CD4-positive, alpha-beta T cell treated with Interleukin-21 for 1 hour (primary cell): ENCODE data around the gene EIF2S2.

Source experiments
- DNase-seq: peaks from one replicate; pipeline ENCODE4 v3.0.0-alpha.2; 2020

The EIF2S2 gene

DNA sequence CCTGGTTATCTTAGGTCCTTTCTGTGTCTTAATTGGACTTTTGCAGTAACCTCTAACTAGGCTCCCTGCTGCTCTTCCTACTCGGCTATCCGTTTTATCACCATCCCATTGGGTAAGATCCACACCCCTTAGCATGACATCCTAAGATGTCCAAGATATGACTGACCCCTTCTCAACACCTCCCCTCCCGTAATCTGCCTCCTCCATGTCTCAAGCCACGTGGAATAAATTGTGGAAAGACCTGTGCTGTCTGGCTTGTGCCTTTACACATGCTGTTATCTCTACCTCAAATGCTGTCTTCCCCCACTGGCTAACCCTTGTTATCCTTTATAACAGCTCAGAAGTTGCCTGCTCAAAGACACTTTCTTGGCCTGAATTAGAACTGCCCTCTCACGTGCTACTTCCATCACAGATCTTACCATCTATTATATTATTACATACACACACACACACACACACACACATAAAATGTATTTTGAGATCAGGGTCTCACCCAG lies 26.5 kb downstream of the EIF2S2 start:
- no peak for DNase-seq

DNA sequence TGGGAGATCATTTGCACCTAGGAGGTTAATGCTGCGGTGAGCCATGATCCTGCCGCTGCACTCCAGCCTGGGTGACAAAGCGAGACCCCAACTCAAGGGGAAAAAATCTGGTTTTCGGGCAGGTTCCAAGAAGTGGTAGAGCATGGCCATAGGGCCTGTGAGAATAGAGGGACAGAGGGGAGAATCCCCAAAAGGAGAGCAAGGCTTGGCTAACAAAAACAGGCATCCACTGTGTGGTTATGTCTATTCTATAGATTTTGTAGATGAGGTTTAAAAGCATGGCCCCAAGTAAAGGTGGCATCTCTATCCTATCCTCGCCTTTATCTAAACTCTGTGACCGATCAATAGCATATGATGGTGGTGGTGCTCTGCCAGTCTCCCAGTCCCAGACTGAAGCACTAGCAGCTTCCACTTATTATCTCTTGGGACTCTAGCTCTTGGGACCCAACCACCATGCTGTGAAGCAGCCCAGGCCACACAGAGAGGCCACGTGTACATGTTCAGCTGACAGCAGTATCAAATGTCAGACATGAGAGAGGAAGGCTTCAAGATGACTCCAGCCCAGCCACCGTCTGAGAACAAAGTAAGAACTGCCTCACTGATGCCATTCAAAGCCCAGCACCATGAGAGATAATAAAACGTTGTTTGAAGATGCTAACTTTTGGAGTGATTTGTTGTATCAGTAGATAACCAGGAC lies 27.7 kb downstream of the EIF2S2 start:
- DNase-seq = no peak

DNA sequence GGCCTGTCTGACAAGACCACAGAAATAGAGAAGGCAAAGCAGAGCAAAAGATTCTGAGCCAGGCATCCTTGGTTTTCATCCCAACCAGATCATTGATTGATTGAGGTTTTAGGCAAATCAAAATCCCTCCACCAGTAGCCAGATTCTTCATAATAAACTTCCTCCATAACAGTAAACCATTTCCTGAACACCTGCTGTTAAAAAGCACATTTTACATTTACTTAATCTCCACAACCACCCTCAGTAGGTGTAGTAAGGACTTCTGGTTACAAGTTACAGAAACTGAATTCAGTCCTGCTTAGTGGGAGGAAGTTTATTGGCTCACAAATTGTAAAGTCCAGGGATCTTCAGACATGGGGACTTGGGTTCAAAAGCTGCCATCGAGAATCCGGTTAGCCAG lies 28.3 kb downstream of the EIF2S2 start:
- no peak for DNase-seq

DNA sequence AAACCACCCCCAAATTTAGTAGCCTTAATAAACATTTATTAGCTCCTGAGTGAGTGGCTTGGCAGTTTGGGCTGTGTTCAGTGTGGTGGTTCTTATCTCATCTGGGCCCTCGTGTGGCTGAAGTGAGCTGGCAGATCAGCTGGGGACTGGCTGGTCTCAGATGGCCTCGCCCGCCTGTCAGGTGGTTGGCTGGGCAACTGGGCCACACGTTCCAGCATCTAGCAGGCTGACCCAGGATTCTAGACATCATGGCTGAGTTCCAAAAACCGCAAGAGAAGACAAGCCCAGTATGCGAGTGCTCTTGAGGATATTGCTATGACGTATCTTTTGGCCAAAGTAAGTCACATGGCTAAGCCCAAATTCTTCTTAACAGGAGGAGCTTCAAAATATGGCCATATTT lies 28.9 kb downstream of the EIF2S2 start:
- no peak for DNase-seq

DNA sequence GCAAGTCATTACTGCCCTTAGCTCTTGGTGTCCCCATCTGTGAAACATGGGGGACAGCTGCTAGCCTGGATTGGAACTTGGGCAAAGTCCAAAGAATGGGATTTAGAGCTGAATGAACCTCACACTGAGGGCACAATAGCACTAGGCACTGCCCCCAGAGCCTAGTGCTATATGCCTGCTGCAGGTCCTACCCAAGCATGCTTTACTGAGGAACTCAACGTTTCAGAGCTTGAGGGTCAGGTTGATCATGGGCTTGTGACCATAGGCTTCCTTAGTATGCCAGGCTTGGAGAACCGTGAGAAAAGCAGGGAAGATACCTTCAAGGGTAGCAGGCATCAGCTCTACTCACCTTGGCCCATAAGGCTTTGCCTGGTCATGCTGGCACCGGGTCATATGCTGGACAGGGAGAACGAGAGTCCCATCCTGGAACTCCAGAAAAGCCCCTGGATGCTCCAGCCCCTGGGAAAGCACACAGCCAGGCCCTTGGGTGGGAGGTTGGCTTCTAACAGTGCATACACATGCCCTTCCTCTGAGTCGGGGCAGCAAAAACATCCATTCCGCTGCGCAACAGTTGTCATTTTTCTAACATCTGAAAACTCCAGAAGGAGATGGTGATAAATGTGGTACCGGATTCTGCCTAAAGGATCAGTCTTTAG lies 29.7 kb downstream of the EIF2S2 start:
- no peak for DNase-seq

DNA sequence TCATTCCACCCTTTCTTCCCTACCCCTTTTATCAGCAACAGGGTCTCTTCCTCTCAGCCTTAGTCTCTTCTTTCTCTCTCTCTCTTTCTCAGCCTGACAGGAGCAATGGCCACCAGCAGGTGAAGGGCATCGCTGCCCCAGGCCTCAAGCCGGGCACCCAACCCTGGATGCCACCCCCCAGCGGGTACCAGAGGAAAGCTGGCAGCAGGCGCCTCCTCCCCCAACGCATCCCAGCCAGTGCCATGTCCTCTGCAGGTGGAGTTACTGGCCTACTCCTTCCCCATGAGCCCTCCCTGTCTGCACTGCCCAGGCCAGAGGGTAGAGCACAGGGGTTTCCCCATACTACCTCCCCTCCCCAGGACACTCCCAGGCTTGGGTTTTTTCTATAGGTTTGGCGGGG lies 32.2 kb downstream of the EIF2S2 start:
- DNase-seq = no peak

DNA sequence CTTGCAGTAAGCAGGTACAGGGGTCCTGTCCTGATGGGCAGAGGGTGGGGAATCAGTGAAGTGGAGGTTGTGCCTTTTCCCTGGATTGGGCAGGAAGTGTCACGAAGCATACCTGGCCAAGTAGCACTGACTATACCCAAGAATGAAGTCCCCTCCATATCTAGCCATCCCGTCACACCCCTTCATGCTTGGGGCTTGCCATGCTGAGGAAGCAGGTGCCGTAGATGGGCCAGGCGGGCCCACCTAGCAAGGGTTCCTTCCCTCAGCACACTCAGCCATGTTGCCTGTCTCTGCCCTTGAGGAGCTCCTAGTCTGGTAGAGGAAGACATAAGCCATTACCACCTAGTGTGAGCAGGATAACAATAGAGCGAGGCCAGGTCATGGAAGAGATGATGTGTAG lies 33.5 kb downstream of the EIF2S2 start:
- DNase-seq = no peak

DNA sequence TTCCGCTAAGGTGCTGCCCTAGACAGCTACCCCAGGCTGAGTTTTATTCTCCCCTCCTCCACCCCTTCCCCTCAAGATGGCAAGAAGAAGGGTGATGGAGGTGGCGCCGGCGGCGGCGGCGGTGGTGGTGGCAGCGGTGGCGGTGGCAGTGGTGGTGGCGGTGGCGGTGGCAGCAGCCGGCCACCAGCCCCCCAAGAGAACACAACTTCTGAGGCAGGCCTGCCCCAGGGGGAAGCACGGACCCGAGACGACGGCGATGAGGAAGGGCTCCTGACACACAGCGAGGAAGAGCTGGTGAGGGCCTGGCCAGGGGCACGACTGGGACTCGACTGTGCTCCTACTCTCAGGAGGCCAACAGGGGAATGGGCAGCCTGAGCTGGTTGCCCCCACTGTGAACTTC lies 35.1 kb downstream of the EIF2S2 start:
- no peak for DNase-seq

DNA sequence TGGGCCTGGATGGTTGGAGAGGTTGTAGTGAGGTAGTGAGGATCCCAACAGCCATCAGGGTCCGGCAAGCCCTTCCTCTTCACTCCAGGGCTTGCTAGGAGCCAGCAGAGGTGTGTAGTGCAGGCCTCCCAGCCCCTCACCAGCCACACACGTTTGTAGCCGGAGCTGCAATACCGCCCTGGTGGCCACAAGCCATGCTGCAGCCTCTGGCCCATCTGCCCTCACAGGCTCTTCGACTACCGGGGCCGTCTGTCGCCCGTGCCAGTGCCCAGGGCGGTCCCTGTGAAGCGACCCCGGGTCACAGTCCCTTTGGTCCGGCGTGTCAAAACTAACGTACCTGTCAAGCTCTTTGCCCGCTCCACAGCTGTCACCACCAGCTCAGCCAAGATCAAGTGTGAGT lies 36.4 kb downstream of the EIF2S2 start:
- DNase-seq = no peak

DNA sequence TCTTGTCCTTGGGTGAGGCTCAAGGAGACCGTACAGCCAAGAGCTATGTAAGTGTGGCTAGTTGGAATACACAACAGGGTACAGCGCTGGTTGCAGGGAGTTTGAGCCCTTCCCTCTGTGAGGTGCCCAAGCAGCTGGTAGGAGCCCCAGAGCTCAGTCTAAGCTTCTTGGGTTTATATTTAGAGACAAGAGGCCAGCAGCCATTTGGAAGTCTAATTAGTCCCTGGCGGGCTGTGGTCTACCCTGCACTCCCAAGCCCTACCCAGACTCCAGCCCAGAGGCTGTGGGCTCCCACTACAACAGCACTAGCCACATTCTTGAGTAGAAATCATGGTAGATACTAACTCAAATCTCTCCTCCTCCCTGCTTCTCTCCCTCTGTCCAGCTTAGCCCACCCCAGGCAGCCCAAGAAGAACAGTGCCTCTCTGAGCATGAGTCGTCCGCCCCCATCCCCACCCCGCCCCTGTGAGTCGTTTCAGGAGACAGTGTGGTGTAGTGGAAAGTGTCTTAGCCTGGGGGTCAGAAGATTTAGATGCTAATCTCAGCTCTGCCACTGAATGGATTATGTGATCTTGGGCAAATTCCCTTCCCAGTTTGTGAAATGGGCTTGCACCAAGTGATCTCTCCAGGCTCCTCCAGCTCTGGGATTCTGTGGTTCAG lies 37.8 kb downstream of the EIF2S2 start:
- no peak for DNase-seq

DNA sequence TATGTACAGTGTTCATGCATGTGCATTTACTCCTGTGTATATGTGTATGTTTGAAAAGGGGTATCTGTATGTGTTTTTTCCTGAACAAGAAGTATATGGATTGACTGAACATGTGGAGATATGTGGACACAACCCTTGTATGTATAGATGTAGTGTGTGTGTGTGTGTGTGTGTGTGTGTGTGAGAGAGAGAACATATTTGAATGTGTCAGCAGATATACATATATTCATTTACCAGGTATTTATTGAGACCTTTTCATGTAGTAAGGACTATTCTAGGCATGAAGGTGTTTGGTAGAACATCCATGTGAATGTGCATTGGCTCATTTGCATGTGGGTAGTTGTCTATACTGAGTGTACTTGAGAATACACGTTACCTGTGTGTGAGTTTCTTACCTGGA lies 39.3 kb downstream of the EIF2S2 start:
- DNase-seq = no peak

DNA sequence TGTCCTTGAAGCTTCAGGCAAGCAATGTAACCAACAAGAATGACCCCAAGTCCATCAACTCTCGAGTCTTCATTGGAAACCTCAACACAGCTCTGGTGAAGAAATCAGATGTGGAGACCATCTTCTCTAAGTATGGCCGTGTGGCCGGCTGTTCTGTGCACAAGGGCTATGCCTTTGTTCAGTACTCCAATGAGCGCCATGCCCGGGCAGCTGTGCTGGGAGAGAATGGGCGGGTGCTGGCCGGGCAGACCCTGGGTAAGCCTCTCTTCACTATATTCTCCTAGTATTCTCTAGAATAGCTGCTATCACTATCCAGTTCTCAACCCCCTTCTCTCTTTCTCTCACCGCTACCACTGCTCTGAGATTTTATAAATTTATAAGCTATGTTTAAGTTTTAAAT lies 40.0 kb downstream of the EIF2S2 start:
- no peak for DNase-seq

DNA sequence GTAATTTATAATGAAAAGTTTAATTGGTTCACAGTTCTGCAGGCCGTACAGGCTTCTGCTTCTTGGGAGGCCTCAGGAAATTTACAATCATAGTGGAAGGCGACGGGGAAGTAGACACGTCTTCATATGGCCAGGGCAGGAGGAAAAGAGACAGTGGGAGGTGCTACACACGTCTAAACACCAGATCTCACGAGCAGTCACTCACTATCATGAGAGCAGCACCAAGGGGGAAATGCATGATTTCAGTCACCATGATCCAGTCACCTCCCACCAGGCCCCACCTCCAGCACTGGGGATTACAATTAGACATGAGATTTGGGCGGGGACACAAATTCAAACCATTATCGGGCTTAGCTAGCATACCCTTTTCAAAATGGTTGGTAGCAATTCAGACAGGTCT lies 41.2 kb downstream of the EIF2S2 start:
- no peak for DNase-seq

DNA sequence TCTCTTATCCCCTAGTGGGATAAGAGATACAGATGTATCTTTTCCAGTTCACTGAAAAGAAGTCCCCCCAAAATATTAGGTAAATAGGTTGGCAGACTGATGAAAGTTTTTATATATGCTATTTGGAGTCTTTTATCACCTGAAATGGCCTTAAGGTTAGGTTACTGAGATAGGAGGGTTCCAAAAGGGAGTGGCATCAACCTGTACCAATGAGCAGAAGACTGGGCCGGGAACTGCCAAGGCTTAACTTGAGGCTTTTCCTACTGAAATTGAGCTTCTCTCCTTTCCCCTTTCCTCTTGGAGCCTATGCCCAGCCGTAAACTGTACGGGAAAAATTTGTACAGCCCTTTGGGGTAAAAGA lies 42.0 kb downstream of the EIF2S2 start:
- no peak for DNase-seq

DNA sequence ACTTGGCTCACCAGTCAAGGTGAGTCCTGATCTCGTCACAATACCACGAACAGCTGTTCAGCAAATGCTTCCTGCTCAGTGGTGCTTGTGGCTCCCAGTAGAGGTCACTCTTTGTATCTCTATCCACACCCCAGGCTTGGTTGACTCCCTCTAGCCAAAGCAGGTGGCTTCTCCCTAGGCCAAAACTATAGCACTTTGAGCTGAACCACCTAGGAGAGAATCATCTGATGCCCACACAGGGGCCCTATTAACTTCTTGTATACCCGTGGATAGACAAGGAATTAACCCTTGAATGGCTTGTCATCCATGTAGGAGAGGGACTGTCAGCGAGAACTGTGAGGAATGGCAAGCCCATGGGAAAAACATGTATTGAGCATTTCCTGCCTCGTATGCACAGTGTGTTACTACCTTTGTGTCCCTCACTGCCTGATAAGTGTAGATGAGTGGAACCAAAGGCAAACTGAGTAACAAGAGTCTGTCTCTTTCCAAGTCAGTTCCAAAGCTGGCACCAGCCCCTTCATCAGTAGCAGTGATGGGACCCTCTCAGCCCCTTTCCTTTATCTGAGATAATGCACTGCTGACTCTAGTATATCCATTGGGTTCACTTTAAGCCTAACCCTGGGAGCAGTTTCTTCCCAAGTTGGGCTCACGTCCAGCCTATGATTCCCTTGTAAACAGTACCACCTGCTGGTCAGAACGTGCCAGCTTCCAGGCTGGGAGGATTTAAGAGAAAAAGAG lies 42.5 kb downstream of the EIF2S2 start:
- DNase-seq = peak; percentile 63

DNA sequence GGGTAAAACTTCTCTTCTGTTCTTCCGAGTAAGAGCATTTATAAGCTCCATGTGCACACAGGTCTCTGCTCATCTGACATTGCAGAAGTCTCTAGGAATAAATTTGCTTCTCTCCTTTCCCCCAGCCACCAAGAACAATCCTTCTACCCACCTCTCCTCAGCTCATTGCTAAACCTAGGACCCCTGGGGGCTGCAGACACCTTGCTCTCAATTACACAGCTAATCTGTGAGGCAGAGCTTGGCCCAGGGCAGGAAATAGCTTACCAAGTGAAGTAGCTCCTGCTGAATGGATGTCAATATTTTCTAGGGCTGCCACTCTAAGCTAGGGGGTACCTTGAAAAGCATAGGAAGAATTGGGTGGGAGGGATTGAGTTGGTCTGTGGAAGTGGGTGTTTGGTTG lies 44.0 kb downstream of the EIF2S2 start:
- DNase-seq = no peak

DNA sequence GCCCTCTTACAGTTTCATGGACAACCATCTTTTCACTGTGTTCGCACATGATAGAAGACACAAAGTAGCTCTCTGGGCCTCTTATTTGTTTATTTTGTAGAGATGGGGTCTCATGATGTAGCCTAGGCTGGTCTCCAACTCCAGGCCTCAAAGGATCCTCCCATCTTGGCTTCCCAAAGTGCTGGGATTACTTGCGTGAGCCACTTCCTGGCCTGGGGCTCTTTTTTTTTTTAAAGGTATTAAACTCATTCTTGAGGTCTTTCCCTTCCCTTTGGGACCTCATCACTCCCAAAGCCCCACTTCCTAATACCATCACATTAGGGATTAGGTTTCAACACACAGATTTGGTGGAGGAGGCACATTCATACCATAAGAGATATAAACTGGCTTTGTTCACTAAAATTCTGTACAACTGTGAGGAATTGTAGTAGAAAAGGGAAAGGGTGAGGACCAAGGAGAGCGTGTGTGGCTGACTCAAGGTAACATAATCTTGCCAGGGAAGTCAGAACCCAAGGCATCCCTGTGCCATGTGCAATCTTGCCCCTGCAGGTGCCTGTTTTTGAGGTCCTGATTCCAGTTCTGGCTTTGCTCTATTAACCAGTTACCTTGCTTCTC lies 45.5 kb downstream of the EIF2S2 start:
- DNase-seq = no peak

DNA sequence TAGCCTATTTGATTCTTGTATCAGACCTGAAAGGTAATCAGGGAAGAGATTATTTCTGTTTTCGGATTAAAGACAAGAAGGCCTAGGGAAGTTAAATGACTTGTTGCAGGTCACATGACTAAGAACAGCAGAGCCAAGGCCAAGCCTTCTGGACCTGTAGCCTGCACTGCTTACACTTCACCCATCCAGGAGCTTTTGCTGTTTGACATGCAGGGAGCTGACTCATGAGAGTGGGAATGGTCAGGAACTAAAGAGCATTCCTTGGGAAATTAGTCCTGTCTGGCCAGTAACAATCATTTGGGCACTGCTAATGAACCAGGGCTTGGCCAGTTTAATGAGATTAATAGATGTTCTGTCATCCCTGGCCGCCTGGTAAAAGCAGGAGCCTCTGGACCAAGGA lies 46.8 kb downstream of the EIF2S2 start:
- DNase-seq = no peak

DNA sequence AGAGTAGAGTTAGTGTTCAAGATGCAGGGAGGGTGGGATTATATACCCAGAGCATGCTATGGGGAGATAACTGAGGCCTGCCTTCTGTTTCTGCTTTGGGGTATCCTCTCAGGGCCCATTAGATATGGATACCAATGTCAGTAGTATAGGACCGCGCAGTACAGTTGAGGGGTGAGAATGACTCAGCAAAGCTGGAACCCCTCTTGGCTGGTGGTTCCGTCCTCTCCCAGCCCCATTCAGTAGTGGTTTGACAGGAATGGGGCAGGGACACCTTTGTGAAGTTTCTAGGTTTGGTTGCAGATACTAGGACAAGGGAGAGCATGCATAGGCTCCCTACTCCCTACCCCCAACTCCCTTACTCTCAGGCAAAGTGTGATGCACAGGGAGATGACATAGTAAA lies 47.8 kb downstream of the EIF2S2 start:
- no peak for DNase-seq

DNA sequence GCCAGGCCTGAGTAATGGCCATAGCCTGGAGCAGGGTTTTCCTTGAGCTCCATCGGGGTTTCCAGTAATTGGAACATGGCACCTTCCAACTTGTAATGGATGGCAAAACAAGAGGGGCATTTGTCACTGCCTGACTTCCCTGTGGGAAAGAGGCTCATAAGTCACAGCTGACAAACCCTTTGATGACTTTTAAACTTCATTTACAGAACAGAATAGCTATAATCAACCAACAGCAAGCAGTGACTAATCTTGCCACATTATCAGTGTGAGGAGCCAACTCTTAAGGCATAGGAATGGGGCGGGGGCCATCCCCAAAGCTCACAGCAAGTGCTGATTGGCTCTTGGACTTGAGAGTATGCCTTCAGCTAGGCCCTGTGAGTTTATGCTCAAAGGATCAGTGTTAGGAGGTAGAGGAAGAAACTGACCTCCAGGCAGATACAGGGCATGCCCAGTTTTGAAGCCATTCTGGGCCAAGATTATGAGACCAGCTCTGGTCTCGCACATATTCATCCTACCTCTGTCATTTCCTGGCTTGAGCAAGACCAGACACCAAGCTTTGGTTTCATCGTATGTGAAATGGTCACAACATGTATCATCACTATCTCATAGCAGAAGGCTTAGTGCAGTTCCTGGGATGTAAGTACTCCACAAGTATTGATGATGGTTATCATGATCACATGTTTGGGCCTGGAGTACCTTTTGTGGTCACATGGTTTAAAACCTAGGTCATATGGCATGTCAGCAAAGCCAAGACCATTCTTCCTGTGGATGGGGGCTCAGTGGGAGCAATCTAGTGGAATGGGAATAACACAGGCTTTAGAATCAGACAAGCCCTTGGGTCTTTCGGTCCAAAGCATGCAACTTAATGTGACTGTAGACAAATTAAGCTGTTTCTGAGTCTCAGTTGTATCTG lies 49.2 kb downstream of the EIF2S2 start:
- DNase-seq = no peak

DNA sequence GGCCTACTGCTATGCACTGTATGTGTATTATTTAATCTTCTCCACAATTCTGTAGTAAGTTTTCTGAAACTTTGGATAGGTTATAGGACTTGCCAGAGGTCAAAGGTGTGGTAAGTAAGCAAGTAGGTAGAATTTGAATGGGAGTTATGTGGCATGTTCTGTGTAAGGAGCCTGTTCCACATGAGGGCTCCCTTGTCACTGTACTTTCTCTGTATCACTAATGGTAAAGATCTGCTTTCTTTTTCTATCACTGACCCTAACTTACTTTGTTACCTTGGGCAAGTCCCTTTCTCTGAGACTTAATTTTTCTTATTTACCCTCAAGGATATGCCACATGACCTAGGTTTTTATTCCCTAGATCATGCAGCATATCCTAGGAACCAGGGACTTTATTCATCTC lies 50.3 kb downstream of the EIF2S2 start:
- DNase-seq = no peak

DNA sequence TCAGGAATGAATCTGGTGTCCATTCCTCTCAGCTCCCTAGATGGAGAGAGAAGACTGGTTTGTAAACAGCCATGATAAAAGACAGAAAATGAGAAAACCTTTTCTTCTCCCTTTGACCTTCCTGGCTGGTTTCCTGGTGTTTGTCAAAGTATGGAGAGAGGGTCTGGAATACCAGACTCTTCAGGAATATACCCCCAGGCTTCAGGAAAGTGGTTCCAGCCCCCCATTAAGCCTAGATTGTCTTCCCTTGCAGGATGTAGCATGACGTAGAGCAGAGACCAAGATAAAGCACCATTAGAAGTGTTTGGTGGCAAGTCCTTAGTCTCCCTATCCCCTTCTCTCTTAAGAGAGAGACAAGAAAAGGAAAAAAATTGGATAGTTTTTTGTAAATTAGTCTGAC lies 51.1 kb downstream of the EIF2S2 start:
- no peak for DNase-seq
